Neural progenitor cell (in vitro differentiated cells): ENCODE measurements around the gene KIF18B.

Experiments used
- EZH2 ChIP-seq: fragments of 200-600 bp; sonication (generic); IDR thresholded peaks from 2 replicates; pipeline ENCODE4 v1.6.1; 2017; ENCODE audit warnings: antibody characterized with exemption, mild to moderate bottlenecking, moderate library complexity
- EZH2phosphoT487 ChIP-seq: fragments of 200-600 bp; sonication (generic); IDR thresholded peaks from 2 replicates; pipeline ENCODE4 v1.6.1; 2017; ENCODE audit warnings: antibody characterized with exemption
- TF ChIP-seq, protein P1 (sequence below): fragments of 200-600 bp; sonication (generic); IDR thresholded peaks from 2 replicates; pipeline ENCODE4 v1.5.1; 2017; ENCODE audit warnings: antibody characterized with exemption, mild to moderate bottlenecking

DNA sequence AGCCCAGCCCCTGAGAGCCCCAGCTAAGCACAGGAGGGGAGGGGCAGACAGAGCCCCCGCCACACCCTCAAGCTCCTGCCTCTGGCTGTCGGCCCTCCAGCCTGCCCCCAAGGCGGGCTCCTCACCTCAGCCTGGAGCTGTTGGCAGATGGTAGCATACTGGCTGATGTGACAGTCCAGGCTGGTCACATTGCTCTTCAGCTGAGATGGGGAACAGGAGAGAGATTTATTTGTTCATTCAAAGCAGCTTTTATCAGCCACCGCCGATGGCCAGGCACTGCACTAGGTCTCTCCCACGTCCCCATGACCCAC is 14.8 kb downstream of the KIF18B start:
- TF ChIP-seq EZH2phosphoT487 = no peak
- TF ChIP-seq, protein P1, sequence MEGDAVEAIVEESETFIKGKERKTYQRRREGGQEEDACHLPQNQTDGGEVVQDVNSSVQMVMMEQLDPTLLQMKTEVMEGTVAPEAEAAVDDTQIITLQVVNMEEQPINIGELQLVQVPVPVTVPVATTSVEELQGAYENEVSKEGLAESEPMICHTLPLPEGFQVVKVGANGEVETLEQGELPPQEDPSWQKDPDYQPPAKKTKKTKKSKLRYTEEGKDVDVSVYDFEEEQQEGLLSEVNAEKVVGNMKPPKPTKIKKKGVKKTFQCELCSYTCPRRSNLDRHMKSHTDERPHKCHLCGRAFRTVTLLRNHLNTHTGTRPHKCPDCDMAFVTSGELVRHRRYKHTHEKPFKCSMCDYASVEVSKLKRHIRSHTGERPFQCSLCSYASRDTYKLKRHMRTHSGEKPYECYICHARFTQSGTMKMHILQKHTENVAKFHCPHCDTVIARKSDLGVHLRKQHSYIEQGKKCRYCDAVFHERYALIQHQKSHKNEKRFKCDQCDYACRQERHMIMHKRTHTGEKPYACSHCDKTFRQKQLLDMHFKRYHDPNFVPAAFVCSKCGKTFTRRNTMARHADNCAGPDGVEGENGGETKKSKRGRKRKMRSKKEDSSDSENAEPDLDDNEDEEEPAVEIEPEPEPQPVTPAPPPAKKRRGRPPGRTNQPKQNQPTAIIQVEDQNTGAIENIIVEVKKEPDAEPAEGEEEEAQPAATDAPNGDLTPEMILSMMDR = no peak
- no peak for TF ChIP-seq EZH2
